NCI-H1105 treated with DMSO at 0.1 percent for 48 hours (cell line): ENCODE results near the gene ARRDC2.

ENCODE experiments used
- DNase-seq: peaks from one replicate; lab custom pipeline; 2025; lab: John Stamatoyannopoulos, UW

The ARRDC2 gene

DNA sequence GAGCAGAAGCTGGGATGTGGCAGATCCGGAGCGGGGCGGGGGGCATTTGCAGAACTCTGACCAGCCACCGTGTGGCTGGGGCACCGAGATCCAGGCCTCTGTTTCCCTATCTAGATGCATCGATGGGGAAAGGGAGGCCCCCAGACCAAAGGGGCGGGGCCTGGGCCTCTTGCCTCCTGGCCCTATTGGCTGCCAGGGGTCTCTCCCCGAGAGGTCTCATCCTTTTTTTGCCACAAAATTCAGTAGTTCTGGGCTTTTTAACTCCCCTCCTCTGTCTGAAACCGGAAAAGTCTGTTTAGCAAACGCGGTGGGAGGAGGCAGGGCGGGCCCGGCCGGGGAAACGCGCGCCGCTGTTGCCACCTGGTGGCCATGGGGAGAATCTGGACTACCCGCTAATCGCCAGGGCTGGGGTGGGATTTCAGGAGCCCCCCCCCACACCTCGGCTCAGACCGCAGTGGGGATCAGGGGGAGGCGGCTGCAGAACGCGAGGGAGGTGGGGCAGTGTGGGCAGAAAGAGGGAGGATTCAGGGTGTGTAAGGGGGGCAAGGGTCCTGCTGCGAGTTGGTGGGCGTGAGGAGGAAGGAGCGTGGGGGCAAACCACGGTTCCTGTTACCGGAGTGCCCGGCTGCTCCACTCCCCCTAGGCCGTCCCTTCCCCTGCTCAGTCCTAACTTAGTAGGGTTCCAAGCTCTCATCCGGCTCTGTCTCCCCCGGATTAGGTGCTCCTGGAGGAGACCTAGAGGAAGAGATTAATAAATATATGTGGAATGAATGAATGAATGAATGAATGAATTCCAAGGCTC is 50.4 kb downstream of the ARRDC2 start:
- peak; percentile 70 for DNase-seq

DNA sequence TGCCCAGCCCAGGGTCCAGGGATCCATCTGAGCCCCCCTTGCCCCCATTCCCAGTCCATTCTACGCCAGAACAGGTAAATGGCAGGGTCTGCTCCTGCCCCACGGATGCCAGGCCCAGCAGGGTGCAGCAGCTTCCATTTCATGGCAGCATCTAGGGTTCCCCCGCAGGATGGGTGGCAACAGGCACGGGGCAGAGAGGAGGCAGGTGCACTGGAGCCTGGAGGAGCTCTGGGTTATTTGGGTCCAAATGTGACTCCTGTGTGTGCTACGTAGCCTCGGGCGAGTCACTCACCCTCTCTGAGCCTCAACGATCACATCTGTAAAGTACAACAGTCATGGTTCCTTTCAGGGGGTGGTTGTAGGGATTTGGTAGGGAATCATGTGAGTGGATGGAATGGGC is 51.3 kb downstream of the ARRDC2 start:
- no peak for DNase-seq

DNA sequence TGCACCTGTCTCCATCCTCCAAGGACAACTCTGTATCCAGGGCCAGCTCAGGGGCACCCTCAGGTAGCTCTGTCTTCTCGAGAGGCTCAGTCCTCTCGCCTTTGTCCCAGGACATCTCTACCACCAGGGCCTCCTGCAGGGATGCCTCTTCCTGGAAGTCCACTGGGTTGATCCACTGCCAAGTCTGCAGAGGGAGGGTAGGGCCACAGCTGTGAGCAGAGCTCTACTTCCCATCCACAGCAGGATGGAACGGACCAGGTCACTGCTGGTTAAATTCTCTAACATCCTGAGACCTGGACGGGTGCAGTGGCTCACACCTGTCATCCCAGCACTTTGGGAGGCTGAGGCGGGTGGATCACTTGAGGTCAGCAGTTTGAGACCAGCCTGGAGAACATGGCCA is 51.9 kb downstream of the ARRDC2 start:
- DNase-seq: no peak

DNA sequence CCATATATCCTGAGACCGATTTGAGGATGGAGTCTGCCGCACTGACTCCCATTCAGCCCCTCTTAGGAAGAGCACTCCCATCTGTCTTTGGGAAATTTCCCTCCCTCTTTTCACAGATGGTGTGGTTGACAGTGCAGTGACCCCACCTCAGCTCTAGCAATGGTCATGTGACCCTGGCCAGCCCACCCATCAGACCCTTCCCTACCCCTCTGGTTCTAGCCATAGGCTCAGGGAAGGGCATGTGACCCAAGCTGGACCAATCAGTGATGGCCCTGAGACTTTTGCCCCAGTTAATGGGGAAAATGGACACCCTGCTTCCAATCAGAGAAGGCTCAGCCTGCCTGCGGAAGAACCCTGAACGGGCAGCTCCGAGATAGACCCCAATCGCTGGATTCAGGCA is 52.5 kb downstream of the ARRDC2 start:
- no peak for DNase-seq

DNA sequence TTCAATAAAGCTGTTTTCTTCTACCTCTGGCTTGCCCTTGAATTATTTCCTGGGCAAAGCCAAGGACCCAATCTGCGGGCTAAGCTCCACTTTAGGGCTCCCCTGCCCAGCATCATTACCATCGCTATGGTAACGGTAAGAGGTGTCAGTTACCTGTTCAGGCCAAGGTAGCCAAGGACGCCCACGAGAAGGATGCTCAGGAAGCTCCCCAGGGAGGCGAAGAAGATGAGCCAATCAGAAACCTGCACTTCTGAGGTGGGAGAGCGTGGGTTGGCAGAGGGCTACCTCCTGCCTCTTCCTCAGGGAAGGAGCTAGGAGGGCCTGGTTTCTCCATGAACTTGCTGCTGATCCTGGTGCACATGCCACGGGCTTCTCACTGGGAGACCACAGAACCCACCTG is 54.1 kb downstream of the ARRDC2 start:
- DNase-seq: peak; percentile 75

DNA sequence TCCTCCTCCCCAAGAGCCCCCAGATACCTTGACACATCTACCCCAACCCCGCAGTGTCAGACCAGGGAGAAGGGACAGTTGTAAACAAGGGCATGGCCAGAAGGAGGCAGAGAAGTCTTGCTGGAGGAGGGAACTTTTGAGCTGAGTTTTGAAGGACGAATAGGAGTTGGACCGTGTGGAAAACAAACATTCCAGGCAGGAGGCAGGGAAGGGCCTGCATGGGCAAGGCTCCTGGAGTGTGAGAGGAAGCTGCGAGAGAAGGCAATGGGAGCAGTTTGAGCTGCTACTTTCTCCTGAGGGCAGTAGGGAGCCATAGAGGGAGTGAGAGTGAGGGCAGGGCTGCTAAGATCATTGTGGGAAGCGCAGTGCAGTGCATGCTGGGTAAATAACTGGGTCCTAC is 55.5 kb downstream of the ARRDC2 start:
- DNase-seq: no peak
